NCI-H2171 treated with DMSO at 0.1 percent for 48 hours (cell line): ENCODE measurements around the gene IL11RA.
A peak's percentile ranks its signal among the peaks of the same experiment; 100 is the strongest.

Experiments
- DNase-seq: peaks from one replicate; lab custom pipeline; 2025; lab: John Stamatoyannopoulos, UW

IL11RA gene

GRCh38 chr9:34654323-34655051 lies 2.5 kb downstream of the IL11RA start:
- peak; percentile 64 for DNase-seq

- no peak for DNase-seq
Observed at GRCh38 chr9:34655394-34655793, 3.4 kb downstream of the IL11RA start.

GRCh38 chr9:34656992-34657391 lies 5.0 kb downstream of the IL11RA start:
- no peak for DNase-seq

- no peak for DNase-seq
Observed at GRCh38 chr9:34658461-34658860, 6.5 kb downstream of the IL11RA start.

- peak; percentile 5 for DNase-seq
Observed at GRCh38 chr9:34659592-34660253, 7.7 kb downstream of the IL11RA start.

- DNase-seq = no peak
Observed at GRCh38 chr9:34662526-34663302, 10.7 kb downstream of the IL11RA start, which contains the start of gene CCL27. Gene CCL27, minus strand, starts transcription at chr9:34662657. Its CDS starts 24 bp downstream, at chr9:34662633.

GRCh38 chr9:34663303-34663605 lies 11.3 kb downstream of the IL11RA start:
- no peak for DNase-seq

GRCh38 chr9:34664281-34665066 lies 12.5 kb downstream of the IL11RA start:
- DNase-seq = peak; percentile 1

GRCh38 chr9:34665067-34665380 lies 13.0 kb downstream of the IL11RA start:
- no peak for DNase-seq

GRCh38 chr9:34665381-34666250 lies 13.6 kb downstream of the IL11RA start:
- DNase-seq = peak; percentile 83

GRCh38 chr9:34669809-34670562 lies 18.0 kb downstream of the IL11RA start:
- no peak for DNase-seq

GRCh38 chr9:34671307-34671706 lies 19.3 kb downstream of the IL11RA start:
- DNase-seq = no peak

- DNase-seq = no peak
Observed at GRCh38 chr9:34674440-34674839, 22.5 kb downstream of the IL11RA start.

GRCh38 chr9:34675048-34675714 lies 23.2 kb downstream of the IL11RA start:
- DNase-seq = peak; percentile 21

- no peak for DNase-seq
Observed at GRCh38 chr9:34675869-34676268, 23.9 kb downstream of the IL11RA start.

- no peak for DNase-seq
Observed at GRCh38 chr9:34684145-34684544, 32.2 kb downstream of the IL11RA start.

- no peak for DNase-seq
Observed at GRCh38 chr9:34684816-34685215, 32.8 kb downstream of the IL11RA start.

- no peak for DNase-seq
Observed at GRCh38 chr9:34685591-34685990, 33.6 kb downstream of the IL11RA start.

GRCh38 chr9:34686231-34686630 lies 34.2 kb downstream of the IL11RA start:
- no peak for DNase-seq

- no peak for DNase-seq
Observed at GRCh38 chr9:34686732-34687131, 34.7 kb downstream of the IL11RA start.
